A549 (cell line): ENCODE data around the gene NRDE2.

ENCODE experiments used
- FOXS1 ChIP-seq: fragments of 250-450 bp; sonication (Bioruptor Pico); IDR thresholded peaks from 2 replicates; pipeline ENCODE4 v1.5.0; 2020; ENCODE audit warnings: mild to moderate bottlenecking, moderate library complexity
- ZFP36 ChIP-seq: fragments of 450-650 bp; IDR thresholded peaks from 2 replicates; pipeline ENCODE4 v1.6.1; 2014; ENCODE audit warnings: borderline replicate concordance; ENCODE audit not compliant: partially characterized antibody
- TF ChIP-seq, protein P1 (sequence below): fragments of >200 bp; sonication (Bioruptor Twin); formaldehyde crosslinking; IDR thresholded peaks from 3 replicates; pipeline ENCODE4 v1.5.1; 2016

DNA sequence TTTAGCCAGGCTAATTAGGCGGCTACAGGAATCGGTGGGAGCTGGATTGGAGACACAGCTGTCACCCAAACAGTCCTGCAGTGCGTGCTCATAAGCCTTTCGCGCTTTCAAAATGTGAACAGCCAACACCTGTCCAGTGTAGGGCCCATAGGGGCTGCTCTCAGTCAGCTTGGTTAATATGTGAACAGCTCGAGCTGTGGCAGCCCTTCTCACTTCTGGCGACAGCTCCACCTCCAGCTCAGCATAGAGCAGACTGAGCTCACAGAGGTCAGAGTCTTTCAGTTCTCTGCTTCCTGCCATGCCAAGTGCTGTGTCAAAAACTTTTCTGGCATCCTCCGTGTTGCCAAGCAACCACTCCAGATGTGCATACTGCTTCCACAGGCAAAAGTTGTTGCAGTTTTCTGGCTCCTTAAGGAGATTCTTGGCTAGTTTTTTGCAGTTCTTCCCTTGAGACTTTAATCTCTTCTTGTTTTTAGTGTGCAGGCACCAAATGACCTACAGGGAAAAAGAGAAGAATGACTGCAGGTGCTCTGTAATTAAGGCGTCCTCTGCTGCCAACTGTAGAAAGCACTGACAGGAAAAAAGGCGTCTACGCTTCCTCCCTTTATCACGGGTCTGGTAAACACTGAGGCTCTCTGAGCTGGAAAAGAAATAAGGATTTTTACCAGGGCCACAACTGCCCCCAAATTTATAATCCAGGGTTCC lies 42.9 kb downstream of the NRDE2 start:
- TF ChIP-seq, protein P1, sequence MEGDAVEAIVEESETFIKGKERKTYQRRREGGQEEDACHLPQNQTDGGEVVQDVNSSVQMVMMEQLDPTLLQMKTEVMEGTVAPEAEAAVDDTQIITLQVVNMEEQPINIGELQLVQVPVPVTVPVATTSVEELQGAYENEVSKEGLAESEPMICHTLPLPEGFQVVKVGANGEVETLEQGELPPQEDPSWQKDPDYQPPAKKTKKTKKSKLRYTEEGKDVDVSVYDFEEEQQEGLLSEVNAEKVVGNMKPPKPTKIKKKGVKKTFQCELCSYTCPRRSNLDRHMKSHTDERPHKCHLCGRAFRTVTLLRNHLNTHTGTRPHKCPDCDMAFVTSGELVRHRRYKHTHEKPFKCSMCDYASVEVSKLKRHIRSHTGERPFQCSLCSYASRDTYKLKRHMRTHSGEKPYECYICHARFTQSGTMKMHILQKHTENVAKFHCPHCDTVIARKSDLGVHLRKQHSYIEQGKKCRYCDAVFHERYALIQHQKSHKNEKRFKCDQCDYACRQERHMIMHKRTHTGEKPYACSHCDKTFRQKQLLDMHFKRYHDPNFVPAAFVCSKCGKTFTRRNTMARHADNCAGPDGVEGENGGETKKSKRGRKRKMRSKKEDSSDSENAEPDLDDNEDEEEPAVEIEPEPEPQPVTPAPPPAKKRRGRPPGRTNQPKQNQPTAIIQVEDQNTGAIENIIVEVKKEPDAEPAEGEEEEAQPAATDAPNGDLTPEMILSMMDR = no peak
- TF ChIP-seq ZFP36 = no peak
- TF ChIP-seq FOXS1 = no peak
